Right lung (tissue), 10 donors: ENCODE data around the gene TRH. TPM values are rescaled to one million over a fixed set of nuclear protein-coding genes. Genes with fewer than 3 reads are reported as not detected.

Experiments
- DNase-seq, 2 donors: peaks; one replicate each; pipeline ENCODE4 v3.0.0-alpha.2; 2013
- long read RNA-seq, 8 donors: transcript quantifications; one replicate each; lab custom pipeline, GENCODE V29; 2026
- polyA plus RNA-seq, 5 donors: library from polyadenylated mRNA; unstranded; fragments of 120-200 nt; gene quantifications; one replicate each; pipeline versions ENCODE4 v1.2.1 to v1.2.3, GENCODE V29; 2013; ENCODE audit warnings: inconsistent platforms in 1 of 5, low replicate concordance in 1 of 5; ENCODE audit not compliant: insufficient read length in 5 of 5, insufficient read depth in 1 of 5

Gene TRH
- under 1 TPM; 0.14 to 0.60 (median 0.51) TPM for polyA plus RNA-seq
- long read RNA-seq, donor 1 = 0 reads
- long read RNA-seq, donor 2 = 0 reads
- long read RNA-seq, donor 3 = 0 reads
- long read RNA-seq, donor 4 = 0 reads
- long read RNA-seq, donor 5 = 0 reads
- long read RNA-seq, donor 6 = 0 reads
- long read RNA-seq, donor 7, partial matches to known transcripts = 0 of 2 reads
- long read RNA-seq, donor 7, other reads (novel, unspliced or antisense) = 0 of 2 reads
- long read RNA-seq, donor 8, partial matches to known transcripts = 0 of 1 reads
- long read RNA-seq, donor 8, other reads (novel, unspliced or antisense) = 0 of 1 reads

DNA sequence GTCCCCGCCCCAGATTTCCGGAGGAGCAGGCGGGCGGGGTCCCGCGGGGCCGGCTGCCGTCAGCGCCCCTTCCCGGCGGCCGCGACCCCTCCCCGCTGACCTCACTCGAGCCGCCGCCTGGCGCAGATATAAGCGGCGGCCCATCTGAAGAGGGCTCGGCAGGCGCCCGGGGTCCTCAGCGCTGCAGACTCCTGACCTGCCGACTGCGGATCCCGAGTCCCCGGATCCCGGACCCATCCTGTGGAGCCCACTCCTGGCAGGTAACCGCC is at the start of gene TRH:
Gene TRH (plus strand): TSS at position 157 of the 269 bp plus-strand sequence. CDS start 1,097 bp downstream, outside the sequence.
- no peak for DNase-seq

DNA sequence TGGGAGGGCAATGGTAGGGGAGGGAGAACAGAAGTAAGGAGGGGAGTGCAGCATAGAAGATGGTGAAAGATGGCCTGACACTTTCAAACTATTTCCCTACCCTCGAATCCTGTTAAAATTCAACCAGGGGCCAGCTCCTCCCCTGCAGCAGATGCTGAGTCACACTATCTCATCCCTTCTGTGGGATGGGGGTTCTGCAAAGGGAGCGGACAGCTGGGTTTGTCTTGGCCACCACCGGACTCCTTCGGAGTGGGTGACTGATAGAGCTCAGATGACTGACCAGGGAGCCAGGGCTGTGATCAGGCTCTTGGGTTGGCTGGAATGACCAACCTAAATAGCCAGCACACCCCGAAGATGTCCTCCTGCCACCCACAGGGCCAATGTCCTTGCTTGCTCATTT is 47.4 kb upstream of the TRH start:
- DNase-seq = no peak

GRCh38 chr3:129929383-129929782 is 45.1 kb upstream of the TRH start:
- DNase-seq = no peak

- no peak for DNase-seq
Measured at GRCh38 chr3:129933471-129933870, 41.0 kb upstream of the TRH start.

DNA sequence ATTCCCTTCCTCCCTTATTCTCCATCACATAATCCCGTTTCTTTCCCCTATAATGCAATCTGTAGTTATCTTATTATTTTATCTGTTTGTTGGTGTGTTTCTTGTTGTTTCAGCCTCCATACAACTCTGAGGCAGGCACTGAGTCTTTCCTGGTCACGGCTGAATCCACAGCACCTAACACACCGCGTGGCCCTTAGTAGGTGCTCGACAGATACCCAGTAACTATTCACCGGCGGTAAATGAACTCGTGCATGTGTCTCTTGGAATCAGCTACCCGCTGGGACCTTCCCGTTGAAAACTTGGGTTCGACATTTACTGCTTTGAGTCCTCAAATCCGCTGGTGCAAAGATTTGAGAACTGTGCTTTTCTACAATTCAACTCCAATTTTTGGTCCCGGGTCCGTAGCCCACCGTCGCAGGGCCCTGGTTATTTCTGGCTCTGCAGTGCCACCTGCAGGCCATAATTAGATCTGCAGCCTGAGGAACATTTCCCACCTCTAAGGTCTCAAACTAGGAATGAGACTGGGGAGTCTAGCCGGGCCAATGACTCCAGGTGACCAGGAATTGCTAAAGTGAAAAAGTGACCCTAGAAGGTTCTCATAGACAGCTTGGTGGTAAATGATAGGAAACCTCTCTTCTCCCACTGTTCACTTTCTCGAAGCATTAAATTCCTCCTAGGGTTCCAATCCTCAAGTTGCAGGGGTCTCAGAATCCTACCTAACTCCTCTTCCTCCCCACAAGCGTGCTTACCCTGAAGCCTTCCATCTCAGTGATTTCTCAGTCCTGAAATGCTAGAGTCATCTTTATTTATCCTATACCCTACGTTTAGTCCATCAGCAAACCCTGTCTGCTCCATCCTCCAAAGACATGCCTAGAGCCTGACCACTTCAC is 40.0 kb upstream of the TRH start:
- DNase-seq = peak; percentile 24 to 27

DNA sequence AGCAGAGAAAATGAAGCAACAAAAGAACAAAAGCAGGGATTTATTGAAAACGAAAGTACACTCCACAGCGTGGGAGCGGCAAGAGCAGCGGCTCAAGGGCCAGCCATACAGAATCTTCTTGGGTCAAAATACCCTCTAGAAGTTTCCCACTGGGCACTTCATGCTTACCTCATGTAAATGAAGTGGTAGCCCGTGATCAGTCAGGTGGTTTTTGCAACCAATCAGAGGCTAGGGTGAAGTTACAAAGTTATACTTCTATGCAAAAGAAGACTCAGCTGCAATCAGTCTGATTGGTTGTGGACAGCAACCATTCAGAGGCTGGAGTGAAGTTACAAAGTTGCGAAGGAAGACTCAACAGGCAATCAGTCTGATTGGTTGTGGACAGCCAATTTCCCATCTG is 37.8 kb upstream of the TRH start:
- peak in 1 of 2 donors; percentile 7 for DNase-seq

DNA sequence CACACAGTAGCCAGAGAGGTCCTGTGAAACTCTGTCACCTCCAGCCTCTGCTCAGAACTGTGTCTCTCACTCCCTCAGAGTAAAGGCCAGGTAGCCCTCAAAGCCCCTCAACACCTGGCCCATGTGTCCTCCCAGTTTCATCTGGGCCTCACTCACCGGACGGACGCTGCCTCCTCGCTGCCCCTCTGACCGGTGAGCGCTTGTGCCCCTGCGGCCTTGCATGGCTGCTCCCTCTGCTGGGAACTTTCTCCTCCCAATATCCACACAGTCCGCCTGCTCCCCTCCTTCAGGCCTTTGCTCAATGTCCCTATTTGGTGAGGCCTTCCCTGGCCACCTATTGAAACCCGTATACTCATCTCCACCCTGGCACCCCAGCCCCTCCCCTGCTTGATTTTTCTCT is 36.8 kb upstream of the TRH start:
- DNase-seq = no peak

GRCh38 chr3:129938140-129938930 is 36.2 kb upstream of the TRH start:
- DNase-seq = peak in 1 of 2 donors; percentile 12

DNA sequence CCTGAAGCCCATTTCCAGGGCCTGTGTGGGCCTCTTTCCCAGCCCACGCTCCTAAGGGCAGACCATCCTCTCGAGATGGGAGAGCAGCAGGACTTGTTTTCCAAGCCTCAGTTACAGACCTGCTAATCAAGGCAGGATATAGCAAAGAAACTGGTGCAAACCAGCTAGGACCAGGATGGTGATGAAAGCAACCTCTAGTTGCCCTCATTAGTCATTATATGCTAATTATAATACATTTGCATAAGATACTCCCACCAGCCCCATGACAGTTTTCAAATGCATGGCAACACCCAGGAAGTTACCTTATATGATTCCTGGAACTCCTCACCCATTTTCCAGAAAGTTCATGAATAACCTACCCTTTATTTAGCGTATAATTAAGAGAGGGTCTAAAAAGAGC is 34.4 kb upstream of the TRH start:
- DNase-seq = no peak

- DNase-seq = peak; percentile 33 to 64
Measured at GRCh38 chr3:129942296-129942695, 32.2 kb upstream of the TRH start.

DNA sequence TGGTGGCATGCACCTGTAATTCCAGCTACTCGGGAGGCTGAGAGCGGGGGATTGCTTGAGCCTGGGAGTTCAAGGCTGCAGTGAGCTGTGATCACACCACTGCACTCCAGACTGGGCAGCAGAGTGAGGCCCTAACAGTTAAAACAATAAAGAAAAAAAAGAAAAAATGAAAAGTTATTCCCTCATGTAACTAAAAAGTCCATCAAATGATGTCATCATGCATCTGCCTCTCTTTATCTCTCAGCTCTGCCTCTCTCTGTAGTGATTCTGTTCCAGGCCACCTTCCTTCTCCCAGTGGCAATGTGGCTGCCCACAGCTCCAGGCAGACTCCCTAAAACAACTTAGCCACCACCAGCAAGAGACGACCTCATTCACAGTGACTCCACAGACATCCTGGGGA is 31.5 kb upstream of the TRH start:
- no peak for DNase-seq

DNA sequence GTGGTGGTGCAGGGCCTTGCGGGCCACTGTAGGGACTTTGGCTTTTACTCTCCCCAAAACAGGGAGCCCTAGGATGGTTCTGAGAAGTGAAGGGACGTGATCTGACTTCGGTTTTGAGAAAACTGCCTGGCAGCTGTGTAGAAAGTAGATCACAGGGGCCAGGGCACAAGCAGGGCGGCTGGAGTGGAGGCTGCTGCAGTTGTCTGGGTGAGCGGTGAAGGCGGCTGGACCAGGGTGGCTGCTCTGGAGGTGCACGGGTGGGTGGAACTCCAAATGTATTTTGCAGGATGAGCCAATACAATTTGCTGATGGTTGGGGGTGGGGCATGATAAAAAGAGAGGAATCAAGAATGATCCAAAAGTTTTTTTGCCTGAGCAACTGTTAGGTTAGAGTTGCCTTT is 29.8 kb upstream of the TRH start:
- DNase-seq = no peak

- DNase-seq = no peak
Measured at GRCh38 chr3:129947538-129948240, 26.8 kb upstream of the TRH start.

DNA sequence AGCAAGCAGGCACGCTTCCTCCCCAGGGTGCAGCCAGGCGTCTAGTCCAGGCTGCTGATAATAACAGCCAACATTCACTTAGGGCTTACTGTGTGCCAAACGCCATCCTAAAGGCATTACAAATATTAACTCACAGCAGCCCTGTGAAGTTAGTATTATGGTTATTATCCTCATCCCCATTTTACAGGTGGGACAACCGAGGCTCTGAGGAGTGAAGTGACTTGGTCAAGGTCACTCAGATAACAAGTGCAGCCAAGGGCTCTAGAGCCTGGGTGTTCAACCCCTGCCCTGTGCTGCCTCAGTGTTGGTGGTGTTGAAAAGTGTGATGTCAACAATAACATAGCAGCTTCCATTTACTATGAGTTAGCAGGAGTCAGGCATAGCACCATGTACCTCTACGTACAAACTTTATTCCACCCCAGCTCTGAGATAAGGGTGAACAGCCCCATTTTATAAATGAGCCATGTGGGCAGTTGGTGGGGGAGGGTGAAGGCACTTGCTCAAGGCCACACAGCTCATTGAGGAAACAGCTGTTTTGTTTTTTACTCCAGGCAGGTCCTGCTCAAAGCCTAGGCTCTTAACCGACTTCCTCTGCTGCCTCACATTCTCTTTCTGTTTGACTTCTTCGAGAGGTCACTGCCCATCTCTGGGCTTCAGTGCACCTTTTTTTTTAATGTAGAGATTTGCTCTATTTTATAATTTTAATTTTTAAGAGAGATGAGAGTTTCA is 24.0 kb upstream of the TRH start:
- DNase-seq = no peak

- DNase-seq = no peak
Measured at GRCh38 chr3:129952556-129953355, 21.8 kb upstream of the TRH start.

- no peak for DNase-seq
Measured at GRCh38 chr3:129953621-129954020, 20.9 kb upstream of the TRH start.

- DNase-seq = no peak
Measured at GRCh38 chr3:129954514-129954913, 20.0 kb upstream of the TRH start.

DNA sequence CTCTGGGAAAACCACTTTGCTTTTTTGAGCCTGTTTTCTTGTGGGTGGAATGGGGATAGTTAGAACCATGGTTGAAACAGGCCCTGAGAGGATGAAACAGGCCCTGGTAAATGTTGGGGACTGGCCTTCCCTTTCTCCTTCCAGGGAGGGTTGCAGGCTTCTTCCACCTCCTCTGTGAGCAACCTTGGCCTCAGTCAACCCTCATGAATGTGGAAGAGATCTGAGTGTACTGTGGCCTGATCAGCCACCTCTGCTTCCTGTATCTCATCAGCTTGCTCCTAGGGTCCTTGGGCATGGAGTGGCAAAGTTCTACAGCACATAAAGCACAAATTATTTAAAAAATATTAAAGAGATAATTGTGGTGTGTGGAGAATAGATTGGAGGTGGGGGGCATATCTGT is 17.6 kb upstream of the TRH start:
- DNase-seq = no peak

DNA sequence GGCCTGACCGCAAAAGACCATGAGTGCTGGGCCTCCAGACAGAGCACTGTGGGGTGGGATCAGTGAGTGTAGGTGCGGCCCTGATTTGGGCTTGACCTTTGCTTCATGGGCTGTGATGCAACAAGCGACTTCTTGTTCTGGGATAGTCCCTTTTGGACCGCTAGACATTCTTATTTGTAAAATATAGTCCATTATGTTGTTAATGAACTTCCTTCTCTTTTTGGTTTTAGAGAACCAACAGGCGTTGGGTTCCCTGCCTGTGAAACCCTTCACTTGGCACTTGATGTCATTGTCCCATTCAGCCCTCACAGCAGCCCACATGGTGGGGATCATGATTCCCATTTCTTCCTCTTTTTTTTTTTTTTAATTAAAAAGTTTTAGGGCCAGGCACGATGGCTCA is 15.8 kb upstream of the TRH start:
- no peak for DNase-seq

DNA sequence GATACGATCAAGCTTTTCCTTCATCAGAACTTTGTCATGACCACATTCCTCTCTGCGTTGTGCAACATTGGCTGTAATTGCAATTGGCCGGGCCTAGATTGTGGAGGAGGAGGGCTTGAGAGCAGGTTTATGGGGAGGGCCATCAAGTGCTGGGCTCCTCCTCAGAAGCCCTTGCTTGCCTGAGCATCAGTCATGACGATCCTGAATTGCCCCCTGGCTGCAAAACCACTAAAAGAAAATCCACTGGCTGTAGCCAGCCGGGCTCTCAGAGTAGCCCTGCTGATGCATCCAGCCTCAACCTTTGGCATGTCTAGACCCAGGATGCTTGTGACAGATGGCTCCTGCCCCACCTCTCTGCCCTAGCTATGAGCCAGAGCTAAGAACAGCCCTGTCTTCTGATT is 13.4 kb upstream of the TRH start:
- DNase-seq = peak in 1 of 2 donors; percentile 24
